ENCODE data around the gene GLI3.

GLI3 gene

GRCh38 chr7:42227936-42228591 is 8.9 kb downstream of the GLI3 start:
- TF ChIP-seq ZNF274 (IDR thresholded peaks at IDR 0.05; ENCODE audit: low read depth, low read length) = no peak

DNA sequence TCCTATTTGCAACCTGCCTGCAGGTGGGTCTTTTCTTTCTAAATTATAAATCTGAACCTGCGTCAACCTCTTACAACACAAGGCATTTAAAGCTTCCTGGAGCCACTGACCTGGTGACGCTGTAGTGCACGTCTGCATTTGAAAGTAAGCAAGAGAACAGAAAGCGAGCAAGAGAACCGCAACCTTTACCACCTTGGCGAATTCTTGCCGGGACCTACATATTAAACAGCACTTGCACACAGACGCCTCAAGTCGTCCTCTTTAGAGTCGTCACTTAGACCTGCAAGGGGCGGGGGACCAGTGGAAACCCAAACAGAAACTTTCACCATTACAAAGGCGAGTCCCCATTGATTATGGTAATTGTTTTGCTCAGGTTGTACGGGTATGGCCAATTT is 9.5 kb downstream of the GLI3 start:
- TF ChIP-seq ZNF274 (IDR thresholded peaks at IDR 0.05; ENCODE audit: low read depth, low read length) = no peak

More at GRCh38 chr7:42227936-42228591, 8.9 kb downstream of the GLI3 start:
- no peak overlapping the region for H3K4me3 ChIP-seq (ENCODE audit: low read length)

GRCh38 chr7:42227021-42227420 is 10.0 kb downstream of the GLI3 start:
- no peak for TF ChIP-seq ZNF274 (IDR thresholded peaks at IDR 0.05; ENCODE audit: low read depth, low read length)
- no peak overlapping the region for H3K4me3 ChIP-seq (ENCODE audit: low read length)

More for the DNA sequence above, 9.5 kb downstream of the GLI3 start:
- no peak overlapping the region for H3K4me3 ChIP-seq (ENCODE audit: low read length)

GRCh38 chr7:42226354-42226941 is 10.6 kb downstream of the GLI3 start:
- no peak overlapping the region for H3K4me3 ChIP-seq (ENCODE audit: low read length)
- TF ChIP-seq ZNF274 (IDR thresholded peaks at IDR 0.05; ENCODE audit: low read depth, low read length) = no peak

DNA sequence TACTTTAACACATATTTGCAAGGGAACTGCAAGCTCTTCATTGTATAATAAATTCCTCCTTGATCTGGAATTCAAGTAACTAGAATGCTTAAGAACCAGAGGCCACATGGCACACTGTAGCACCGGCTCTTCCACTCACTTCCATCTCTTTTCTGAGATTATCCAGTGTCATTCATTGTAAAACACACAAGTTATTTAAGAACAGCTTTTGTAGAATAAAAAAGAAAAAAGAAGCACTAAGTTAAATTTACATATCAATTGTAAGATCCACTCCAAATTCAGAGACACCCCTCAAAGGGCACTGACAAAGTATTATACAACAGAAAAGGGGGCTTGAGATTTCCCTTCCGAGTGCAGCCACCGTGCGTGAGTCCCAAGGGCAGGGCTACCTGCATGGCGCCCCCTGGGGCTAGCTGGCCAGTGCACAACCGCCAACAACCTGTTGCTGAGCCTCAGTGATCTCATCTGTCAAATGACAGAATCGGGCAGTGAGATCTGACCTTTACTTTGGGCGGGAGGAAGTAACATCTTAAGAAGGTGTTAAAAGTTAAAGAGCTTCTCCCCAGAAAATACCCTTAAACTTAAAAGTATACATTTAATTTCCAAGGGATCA is 12.5 kb downstream of the GLI3 start:
- no peak for TF ChIP-seq ZNF274 (IDR thresholded peaks at IDR 0.05; ENCODE audit: low read depth, low read length)
- H3K4me3 ChIP-seq (ENCODE audit: low read length) = no peak overlapping the region

- no peak overlapping the region for H3K4me3 ChIP-seq (ENCODE audit: low read length)
- no peak for TF ChIP-seq ZNF274 (IDR thresholded peaks at IDR 0.05; ENCODE audit: low read depth, low read length)
Observed at GRCh38 chr7:42222891-42223290, 14.1 kb downstream of the GLI3 start.

DNA sequence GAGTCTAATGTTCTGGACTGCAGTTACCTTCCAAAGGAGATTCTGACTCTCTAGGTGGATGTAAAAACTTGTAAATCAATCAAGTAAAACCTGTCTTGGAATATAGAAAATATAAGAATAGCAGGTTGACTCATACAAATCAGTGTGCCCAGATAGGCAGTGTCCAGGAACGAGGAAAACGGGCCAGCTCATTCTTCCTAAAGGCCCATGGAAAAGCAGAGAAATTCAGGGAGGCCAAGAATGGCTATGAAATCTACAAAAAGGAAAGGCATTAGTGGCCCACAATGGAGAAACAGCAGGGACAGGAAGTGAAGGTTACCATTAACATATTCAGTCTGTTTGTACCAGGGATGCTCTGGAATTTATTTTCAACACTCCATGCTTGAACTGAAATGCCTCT is 14.9 kb downstream of the GLI3 start:
- TF ChIP-seq ZNF274 (IDR thresholded peaks at IDR 0.05; ENCODE audit: low read depth, low read length) = no peak
- no peak overlapping the region for H3K4me3 ChIP-seq (ENCODE audit: low read length)

DNA sequence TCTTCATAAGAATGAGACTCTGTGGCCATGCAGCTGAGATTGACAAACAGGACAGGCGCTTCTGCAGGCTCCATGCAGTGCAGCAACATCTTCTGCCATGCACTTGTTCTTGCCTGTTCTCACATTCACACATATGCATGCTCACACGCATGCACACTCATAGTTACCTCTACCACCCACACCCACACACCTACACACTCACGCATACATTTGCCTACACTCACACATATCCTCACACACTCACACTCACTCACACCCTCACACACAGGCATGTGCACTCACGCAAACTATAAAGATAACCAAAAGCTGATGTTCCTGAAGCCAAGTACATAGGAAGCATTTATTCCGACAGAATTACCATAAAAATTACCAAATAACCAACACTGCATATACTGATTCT is 15.7 kb downstream of the GLI3 start:
- no peak overlapping the region for H3K4me3 ChIP-seq (ENCODE audit: low read length)
- TF ChIP-seq ZNF274 (IDR thresholded peaks at IDR 0.05; ENCODE audit: low read depth, low read length) = no peak

DNA sequence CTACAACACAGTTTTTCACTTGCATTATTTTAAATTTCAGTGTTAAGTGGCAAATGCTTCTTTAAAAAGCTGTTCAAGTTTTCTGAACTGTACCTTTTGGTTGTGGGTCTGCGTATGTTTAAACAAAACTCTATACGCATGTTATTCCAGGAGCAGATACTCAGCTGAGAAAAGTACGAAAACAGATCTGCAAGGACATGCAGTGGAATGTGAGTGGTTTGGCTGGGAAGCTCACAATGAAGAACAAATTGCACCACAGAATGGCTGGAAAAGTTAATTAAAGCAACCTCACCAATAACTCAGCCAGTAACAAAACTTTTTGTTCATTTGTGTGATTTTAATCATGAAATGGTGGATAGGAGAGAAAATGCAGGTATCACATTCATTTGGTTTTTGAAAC is 17.6 kb downstream of the GLI3 start:
- H3K4me3 ChIP-seq (ENCODE audit: low read length) = no peak overlapping the region
- no peak for TF ChIP-seq ZNF274 (IDR thresholded peaks at IDR 0.05; ENCODE audit: low read depth, low read length)

DNA sequence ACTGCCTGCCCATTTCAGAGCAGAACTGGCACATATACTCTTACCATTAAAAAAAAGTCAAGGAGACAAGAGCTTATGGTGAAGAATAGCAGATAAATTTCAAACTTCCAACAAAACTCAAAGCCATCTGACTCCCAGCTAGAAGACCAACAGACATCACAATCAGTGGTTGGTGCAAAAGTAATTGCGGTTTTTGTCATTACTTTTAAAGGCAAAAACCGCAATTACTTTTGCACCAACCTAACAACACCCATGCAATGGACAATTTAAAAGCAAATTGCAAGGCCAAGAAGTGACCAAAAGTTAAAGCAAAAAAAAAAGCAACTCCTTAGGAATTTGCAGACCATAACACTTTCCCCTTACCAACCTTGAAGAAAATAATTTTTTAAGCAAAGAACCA is 18.8 kb downstream of the GLI3 start:
- no peak overlapping the region for H3K4me3 ChIP-seq (ENCODE audit: low read length)
- TF ChIP-seq ZNF274 (IDR thresholded peaks at IDR 0.05; ENCODE audit: low read depth, low read length) = no peak

DNA sequence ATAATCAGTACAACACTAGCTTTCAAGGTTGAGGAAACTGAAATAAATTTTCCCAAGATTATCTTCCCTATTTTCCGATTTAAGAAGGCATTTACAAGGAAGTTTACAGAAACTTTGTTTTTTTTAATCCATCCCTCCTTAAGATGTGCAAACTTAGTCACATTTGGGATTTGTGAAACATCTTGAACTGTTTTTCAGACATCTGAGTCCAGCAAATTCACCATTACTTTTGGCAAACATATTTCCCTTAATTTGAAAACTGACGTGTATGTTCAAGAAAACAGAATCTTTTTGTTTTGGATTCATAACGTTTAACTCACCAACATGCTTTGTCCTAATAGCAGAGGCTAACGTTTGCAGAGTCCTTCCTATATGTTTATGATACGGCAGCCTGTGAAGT is 19.5 kb downstream of the GLI3 start:
- no peak for TF ChIP-seq ZNF274 (IDR thresholded peaks at IDR 0.05; ENCODE audit: low read depth, low read length)
- no peak overlapping the region for H3K4me3 ChIP-seq (ENCODE audit: low read length)

GRCh38 chr7:42217053-42217452 is 20.0 kb downstream of the GLI3 start:
- no peak overlapping the region for H3K4me3 ChIP-seq (ENCODE audit: low read length)
- TF ChIP-seq ZNF274 (IDR thresholded peaks at IDR 0.05; ENCODE audit: low read depth, low read length) = no peak

DNA sequence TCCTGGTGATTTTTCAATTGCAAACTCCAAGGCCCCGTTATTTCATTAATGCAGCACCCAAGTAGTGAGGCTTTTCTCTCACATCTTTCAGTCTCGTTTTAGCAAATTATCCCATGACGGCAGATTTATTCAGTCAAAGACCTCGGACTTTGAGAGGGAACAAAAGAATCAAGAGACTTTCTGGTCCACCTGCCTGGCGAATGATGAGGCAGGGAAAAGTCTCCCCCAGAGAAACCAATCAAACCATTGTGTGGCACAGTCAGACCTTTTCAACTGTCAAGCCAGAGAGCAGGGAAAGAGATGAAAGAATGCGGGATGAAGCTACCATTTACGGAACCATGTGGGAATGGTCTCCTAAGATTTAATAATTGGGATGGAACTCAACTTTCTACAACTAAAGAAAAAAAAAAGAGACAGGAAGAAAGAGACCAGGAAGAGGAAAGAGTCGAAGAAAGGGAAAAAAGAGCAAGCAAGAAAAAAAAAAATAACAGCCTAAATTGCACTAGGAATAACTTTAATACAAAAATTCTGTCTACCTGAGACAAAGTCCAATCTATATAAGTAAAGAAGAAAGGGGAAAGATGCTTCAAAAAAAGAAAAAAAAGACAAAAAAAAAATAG is 22.8 kb downstream of the GLI3 start:
- no peak overlapping the region for H3K4me3 ChIP-seq (ENCODE audit: low read length)

DNA sequence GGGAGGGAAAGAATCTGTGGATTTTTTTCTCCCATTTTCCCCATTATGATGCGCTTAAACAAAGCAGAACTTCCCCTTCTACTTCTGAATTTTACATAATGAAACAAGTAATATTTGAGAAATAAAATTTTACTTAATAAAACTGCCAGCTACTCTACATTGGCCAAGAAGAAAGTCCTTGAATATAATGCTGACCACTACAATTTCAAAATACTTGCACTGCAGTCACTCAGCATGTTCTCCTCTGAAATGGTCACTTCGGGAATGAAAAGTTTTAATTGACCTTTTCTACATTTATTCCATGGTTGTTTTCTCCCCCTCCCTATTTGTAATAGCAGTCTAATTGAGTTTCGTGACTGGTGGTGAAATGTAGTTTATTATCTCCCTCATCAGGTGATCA is 23.9 kb downstream of the GLI3 start:
- H3K4me3 ChIP-seq (ENCODE audit: low read length) = no peak overlapping the region
- no peak for TF ChIP-seq ZNF274 (IDR thresholded peaks at IDR 0.05; ENCODE audit: low read depth, low read length)

More for the DNA sequence above, 22.8 kb downstream of the GLI3 start:
- no peak for TF ChIP-seq ZNF274 (IDR thresholded peaks at IDR 0.05; ENCODE audit: low read depth, low read length)

DNA sequence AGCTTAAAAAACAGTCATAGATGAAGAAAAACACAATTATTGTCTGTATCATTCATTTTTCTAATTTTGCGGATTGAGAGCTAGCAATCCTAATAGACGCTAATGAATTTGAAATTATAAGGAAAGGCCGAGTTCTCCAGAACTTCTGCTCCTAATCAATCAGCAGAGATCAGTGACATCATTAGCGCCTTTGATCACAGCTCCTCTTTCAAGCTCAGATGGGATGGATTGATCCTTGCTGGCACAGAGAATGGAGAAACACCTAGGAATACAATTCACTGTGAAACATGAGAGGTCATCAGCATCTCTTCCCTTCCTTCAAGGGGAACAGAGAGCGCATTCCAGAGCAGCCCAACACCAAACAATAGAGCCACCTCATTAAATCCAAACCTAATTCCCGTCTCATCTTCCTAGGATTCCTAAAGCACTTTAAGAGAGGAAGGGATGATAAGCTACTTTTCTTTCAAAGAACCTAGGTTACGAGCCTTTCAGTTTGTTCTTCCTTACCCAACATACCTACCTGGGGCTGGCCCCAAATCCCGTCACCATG is 24.4 kb downstream of the GLI3 start:
- H3K4me3 ChIP-seq (ENCODE audit: low read length) = no peak overlapping the region
- no peak for TF ChIP-seq ZNF274 (IDR thresholded peaks at IDR 0.05; ENCODE audit: low read depth, low read length)

All from GM08714 (cell line).